Sigmoid colon (tissue), 7 donors: ENCODE measurements around the gene USP26. TPM values are rescaled to one million over a fixed set of nuclear protein-coding genes. Genes with fewer than 3 reads are reported as not detected.

ENCODE experiments used
- DNase-seq: peaks from one replicate; pipeline ENCODE4 v3.0.0-alpha.2; 2019
- H3K27ac ChIP-seq, 4 donors: fragments of 200-600 bp; sonication (generic); one replicate each; pipeline ENCODE4 v1.5.1; 2016 to 2019; ENCODE audit warnings: mild to moderate bottlenecking in 1 of 4
- H3K27me3 ChIP-seq, 3 donors: fragments of 200-600 bp; sonication (generic); one replicate each; pipeline ENCODE4 v1.5.1; 2019; ENCODE audit warnings: mild to moderate bottlenecking in 1 of 3
- H3K36me3 ChIP-seq, 4 donors: fragments of 200-600 bp; sonication (generic); one replicate each; pipeline ENCODE4 v1.5.1; 2016 to 2019
- H3K4me1 ChIP-seq, 4 donors: fragments of 200-600 bp; sonication (generic); one replicate each; pipeline ENCODE4 v1.5.1; 2017 to 2019
- H3K4me3 ChIP-seq, 4 donors: fragments of 200-600 bp; sonication (generic); one replicate each; pipeline ENCODE4 v1.5.1; 2017 to 2019; ENCODE audit warnings: mild to moderate bottlenecking in 2 of 4, moderate library complexity in 1 of 4
- H3K9me3 ChIP-seq, 4 donors: fragments of 200-600 bp in 3 of 4; sonication (generic) in 3 of 4; one replicate each; pipeline versions ENCODE4 v1.5.1 to v1.6.1; 2013 to 2019
- CTCF ChIP-seq, 4 experiments: fragments of 450-650 bp in 3 of 4; fragments of 200-600 bp in 1 of 4; IDR thresholded peaks; one replicate each; pipeline ENCODE4 v1.5.1; 2016 to 2019; ENCODE audit warnings: antibody characterized with exemption in 4 of 4, mild to moderate bottlenecking in 3 of 4, moderate library complexity in 2 of 4
- EP300 ChIP-seq, 4 donors: sonication (generic); formaldehyde crosslinking; IDR thresholded peaks; one replicate each; pipeline ENCODE4 v1.6.1; 2017; ENCODE audit warnings: antibody characterized with exemption in 4 of 4
- POLR2A ChIP-seq, 2 donors: fragments of 450-650 bp; IDR thresholded peaks; one replicate each; pipeline ENCODE4 v1.6.1; 2016; ENCODE audit warnings: antibody characterized with exemption in 2 of 2, mild to moderate bottlenecking in 2 of 2, moderate library complexity in 2 of 2
- POLR2AphosphoS5 ChIP-seq, 4 donors: sonication (generic); formaldehyde crosslinking; IDR thresholded peaks; one replicate each; pipeline ENCODE4 v1.6.1; 2017; ENCODE audit warnings: antibody characterized with exemption in 4 of 4
- WGBS, 2 donors: extraction: QIAGEN DNeasy Blood & Tissue Kit; methylation state at CpG; one replicate each; pipeline ENCODE4 v1.1.7; 2013; 5-methylcytosine and 5-hydroxymethylcytosine counted together
- intact Hi-C: fragments of 100-400 bp; cut with DNase I; formaldehyde crosslinking; loops from one replicate; pipeline ENCODE4 v1.15.1; 2023
- polyA plus RNA-seq, 3 donors: library from polyadenylated mRNA; stranded (reverse); fragments of 200-250 nt; gene quantifications; one replicate each; pipeline ENCODE4 v1.2.3, GENCODE V29; 2013
- total RNA-seq, 4 donors: library from RNA; depleted of rRNA; stranded (reverse); fragments of >200 nt; gene quantifications; one replicate each; pipeline ENCODE4 v1.1.0, GENCODE V29; 2016
- donor health status: healthy with polysubstance abuse.
- donor health status: Bipolar disorder and iron deficiency.
- donor health status: healthy.

USP26 gene
- total RNA-seq (not detected), polyA plus RNA-seq (not detected)

- no peaks in the 10 kb centered on the region for H3K36me3 ChIP-seq
- no peak within 1 kb of the TSS for H3K27ac ChIP-seq
- WGBS, 2 donors: 97 to 98% methylated on average over 16 of the region's 16 CpGs
- intact Hi-C loops: no loop called here
- H3K9me3 ChIP-seq: no peaks in the 10 kb centered on the region
- H3K4me3 ChIP-seq: no peak within 1 kb of the TSS
- TF ChIP-seq POLR2A (IDR thresholded peaks at IDR 0.05): no peak
- TF ChIP-seq CTCF (IDR thresholded peaks at IDR 0.05): no peak
- no peak for TF ChIP-seq POLR2AphosphoS5 (IDR thresholded peaks at IDR 0.05)
- TF ChIP-seq EP300 (IDR thresholded peaks at IDR 0.05): no peak
- no peak for DNase-seq
- no peaks in the 10 kb centered on the region for H3K27me3 ChIP-seq
- no peaks in the 10 kb centered on the region for H3K4me1 ChIP-seq
These were observed at the start of gene USP26 for GRCh38 chrX:133097031-133097430. TSS of gene USP26 (minus strand) at chrX:133097109. CDS start at chrX:133028220, 68,889 bp downstream.

GRCh38 chrX:133134282-133134681 is 37.4 kb upstream of the USP26 start:
- Histone ChIP-seq H3K9me3 (no peaks in the 10 kb centered on the region), H3K27ac (no peak overlapping the region), H3K4me1 (no peaks in the 10 kb centered on the region), H3K4me3 (no peak overlapping the region), H3K36me3 (no peaks in the 10 kb centered on the region), H3K27me3 (no peaks in the 10 kb centered on the region)
- 91 to 93% methylated on average over 4 of the region's 4 CpGs for WGBS, 2 donors
- TF ChIP-seq CTCF (IDR thresholded peaks at IDR 0.05): no peak
- no peak for TF ChIP-seq POLR2AphosphoS5 (IDR thresholded peaks at IDR 0.05)
- no peak for TF ChIP-seq EP300 (IDR thresholded peaks at IDR 0.05)
- no peak for TF ChIP-seq POLR2A (IDR thresholded peaks at IDR 0.05)
- intact Hi-C loops: no loop called here
- no peak for DNase-seq

- Histone ChIP-seq H3K27ac (no peak overlapping the region), H3K4me1 (no peaks in the 10 kb centered on the region), H3K27me3 (no peaks in the 10 kb centered on the region), H3K4me3 (no peak overlapping the region), H3K9me3 (no peaks in the 10 kb centered on the region), H3K36me3 (no peaks in the 10 kb centered on the region)
- no peak for DNase-seq
- intact Hi-C loops: no loop called here
- 93 to 95% methylated on average over 5 of the region's 5 CpGs for WGBS, 2 donors
- TF ChIP-seq POLR2A (IDR thresholded peaks at IDR 0.05): no peak
- TF ChIP-seq EP300 (IDR thresholded peaks at IDR 0.05): no peak
- TF ChIP-seq POLR2AphosphoS5 (IDR thresholded peaks at IDR 0.05): no peak
- TF ChIP-seq CTCF (IDR thresholded peaks at IDR 0.05): no peak
These were observed 23.5 kb upstream of the USP26 start for GRCh38 chrX:133120406-133120805.

DNA sequence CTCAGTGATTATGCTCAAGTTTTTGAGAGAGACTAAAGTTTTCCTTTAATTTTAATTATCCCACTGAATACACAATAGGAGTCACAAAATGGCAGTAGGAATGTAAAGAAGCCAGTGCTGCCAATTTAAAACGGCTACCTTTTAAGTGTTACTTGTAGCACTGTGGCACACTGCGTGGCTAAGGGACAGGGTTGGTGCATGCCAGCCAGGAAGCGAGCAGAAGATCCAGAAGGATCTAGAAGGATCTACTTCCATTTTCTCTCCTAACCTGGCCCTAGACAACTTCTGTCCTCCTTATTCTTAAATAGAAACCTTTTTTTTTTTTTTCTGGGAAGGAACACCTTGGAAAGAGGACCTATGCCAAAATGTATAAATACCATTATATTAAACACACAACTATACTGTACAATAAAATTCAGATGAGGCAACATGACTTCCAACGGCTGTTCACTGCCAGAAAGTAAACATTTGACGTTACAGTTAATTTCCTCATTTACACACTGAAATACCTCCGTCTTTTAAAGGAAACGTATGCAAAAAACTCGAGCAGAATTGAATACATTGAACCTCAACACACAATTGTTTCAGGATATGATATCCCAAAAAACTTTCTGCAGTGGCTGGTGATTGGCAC is 2.7 kb downstream of the USP26 start:
- 12 to 56% methylated on average over 8 of the region's 8 CpGs for WGBS, 2 donors
- Histone ChIP-seq H3K9me3 (no peaks in the 10 kb centered on the region), H3K27ac (no peak overlapping the region), H3K4me3 (no peak overlapping the region), H3K27me3 (no peaks in the 10 kb centered on the region), H3K4me1 (no peaks in the 10 kb centered on the region), H3K36me3 (no peaks in the 10 kb centered on the region)
- TF ChIP-seq POLR2AphosphoS5 (IDR thresholded peaks at IDR 0.05) (no peak), POLR2A (IDR thresholded peaks at IDR 0.05) (no peak), EP300 (IDR thresholded peaks at IDR 0.05) (no peak), CTCF (IDR thresholded peaks at IDR 0.05) (no peak)
- intact Hi-C loops: no loop called here
- DNase-seq: no peak
